GM12874 (cell line): ENCODE data around the gene ILF3.

ENCODE experiments used
- CTCF ChIP-seq: IDR thresholded peaks from 2 replicates; pipeline ENCODE4 v1.5.1; 2011; ENCODE audit warnings: low read depth, mild to moderate bottlenecking, control low read depth, low read length, moderate library complexity; ENCODE audit not compliant: insufficient read depth

Gene ILF3

DNA sequence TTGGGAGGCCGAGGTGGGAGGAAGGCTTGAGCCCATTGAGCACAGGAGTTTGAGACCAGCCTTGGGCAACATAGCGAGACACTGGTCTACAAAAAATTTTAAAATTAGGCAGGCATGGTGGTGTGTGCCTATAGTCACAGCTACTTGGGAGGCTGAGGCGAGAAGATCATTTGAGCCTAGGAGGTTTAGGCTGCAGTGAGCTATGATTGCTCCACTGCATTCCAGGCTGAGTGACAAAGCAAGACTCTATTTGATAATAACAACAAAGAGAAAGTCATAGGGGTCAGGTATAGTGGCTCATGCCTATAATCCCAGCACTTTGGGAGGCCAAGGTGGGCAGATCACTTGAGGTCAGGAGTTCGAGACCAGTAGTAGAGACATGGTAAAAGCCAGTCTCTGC lies 33.4 kb upstream of the ILF3 start:
- TF ChIP-seq CTCF, result no peak

DNA sequence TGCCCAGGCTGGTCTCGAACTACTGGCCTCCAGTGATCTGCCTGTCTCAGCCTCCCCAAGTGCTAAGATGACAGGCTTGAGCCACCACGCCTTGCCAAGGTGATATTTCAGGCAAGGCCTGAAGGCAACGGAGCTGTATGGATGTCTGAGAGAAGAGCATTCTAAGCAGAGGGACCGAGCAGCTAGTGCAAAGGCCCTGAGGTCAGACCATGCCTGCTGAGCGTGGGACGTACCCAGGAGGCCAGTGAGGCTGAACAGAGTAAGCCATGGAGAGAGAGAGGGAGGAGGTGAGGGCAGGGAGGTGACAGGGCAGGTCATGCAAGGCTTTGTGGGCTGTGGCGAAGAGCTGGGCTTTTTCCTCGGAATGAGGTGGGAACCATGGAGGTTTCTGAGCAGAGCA lies 32.2 kb upstream of the ILF3 start:
- no peak for TF ChIP-seq CTCF

- TF ChIP-seq CTCF, result no peak
These were observed 29.6 kb upstream of the ILF3 start for GRCh38 chr19:10624585-10624984.

- no peak for TF ChIP-seq CTCF
These were observed 29.0 kb upstream of the ILF3 start, which contains the start of gene SLC44A2 for GRCh38 chr19:10625003-10625761. TSS of gene SLC44A2 (plus strand) at chr19:10625553. CDS start at chr19:10625634, 81 bp downstream.

GRCh38 chr19:10625762-10626138 lies 28.4 kb upstream of the ILF3 start:
- TF ChIP-seq CTCF, result no peak

DNA sequence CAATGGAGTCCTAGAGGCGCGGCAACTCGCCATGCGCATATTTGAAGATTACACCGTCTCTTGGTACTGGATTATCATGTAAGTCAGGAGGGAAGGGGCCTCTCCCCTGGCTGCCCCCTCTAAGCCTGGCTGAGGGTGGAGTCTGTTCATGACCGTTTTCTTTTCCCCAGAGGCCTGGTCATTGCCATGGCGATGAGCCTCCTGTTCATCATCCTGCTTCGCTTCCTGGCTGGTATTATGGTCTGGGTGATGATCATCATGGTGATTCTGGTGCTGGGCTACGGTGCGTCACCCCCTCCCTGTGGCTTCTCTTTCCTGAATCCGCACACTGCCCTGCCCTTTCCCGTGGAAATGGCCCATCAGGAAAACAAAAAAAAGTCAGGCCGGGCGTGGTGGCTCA lies 22.3 kb upstream of the ILF3 start:
- no peak for TF ChIP-seq CTCF

- TF ChIP-seq CTCF, result no peak
These were observed 19.7 kb upstream of the ILF3 start for GRCh38 chr19:10634430-10634829.
